ENCODE measurements around the gene ADD1. TPM values are rescaled to one million over a fixed set of nuclear protein-coding genes. Genes with fewer than 3 reads are reported as not detected.

The ADD1 gene
- polyA plus RNA-seq (ENCODE audit: insufficient read length in 4 of 4): 100 to 1,000 TPM; 233 to 278 (median 262) TPM

GRCh38 chr4:2843263-2843940 lies at the start of gene ADD1:
TSS of gene ADD1 (plus strand) at chr4:2843844. CDS start at chr4:2875916, 32,072 bp downstream.
- peak; percentile 89 to 96 (median 90) for DNase-seq (ENCODE audit: low read depth in 4 of 4, low spot score in 2 of 4)

- no peak for DNase-seq (ENCODE audit: low read depth in 4 of 4, low spot score in 2 of 4)
These were observed 49.0 kb upstream of the ADD1 start for GRCh38 chr4:2794486-2795299.

- DNase-seq (ENCODE audit: low read depth in 4 of 4, low spot score in 2 of 4): no peak
These were observed 48.2 kb upstream of the ADD1 start for GRCh38 chr4:2795300-2795892.

- DNase-seq (ENCODE audit: low read depth in 4 of 4, low spot score in 2 of 4): no peak
These were observed 47.5 kb upstream of the ADD1 start for GRCh38 chr4:2795893-2796848.

- no peak for DNase-seq (ENCODE audit: low read depth in 4 of 4, low spot score in 2 of 4)
These were observed 46.6 kb upstream of the ADD1 start for GRCh38 chr4:2796849-2797544.

- no peak for DNase-seq (ENCODE audit: low read depth in 4 of 4, low spot score in 2 of 4)
These were observed 45.9 kb upstream of the ADD1 start for GRCh38 chr4:2797545-2798305.

- no peak for DNase-seq (ENCODE audit: low read depth in 4 of 4, low spot score in 2 of 4)
These were observed 45.0 kb upstream of the ADD1 start for GRCh38 chr4:2798399-2799223.

- no peak for DNase-seq (ENCODE audit: low read depth in 4 of 4, low spot score in 2 of 4)
These were observed 44.3 kb upstream of the ADD1 start for GRCh38 chr4:2799224-2799911.

- no peak for DNase-seq (ENCODE audit: low read depth in 4 of 4, low spot score in 2 of 4)
These were observed 43.5 kb upstream of the ADD1 start for GRCh38 chr4:2799971-2800690.

- no peak for DNase-seq (ENCODE audit: low read depth in 4 of 4, low spot score in 2 of 4)
These were observed 42.7 kb upstream of the ADD1 start for GRCh38 chr4:2800691-2801596.

GRCh38 chr4:2802618-2803531 lies 40.8 kb upstream of the ADD1 start:
- no peak for DNase-seq (ENCODE audit: low read depth in 4 of 4, low spot score in 2 of 4)

- DNase-seq (ENCODE audit: low read depth in 4 of 4, low spot score in 2 of 4): no peak
These were observed 39.8 kb upstream of the ADD1 start for GRCh38 chr4:2803624-2804448.

GRCh38 chr4:2804449-2804972 lies 39.1 kb upstream of the ADD1 start:
- no peak for DNase-seq (ENCODE audit: low read depth in 4 of 4, low spot score in 2 of 4)
